A172 (cell line): ENCODE measurements around the gene CAPN12. TPM values are rescaled to one million over a fixed set of nuclear protein-coding genes. Genes with fewer than 3 reads are reported as not detected.
A peak's percentile ranks its signal among the peaks of the same experiment; 100 is the strongest.

Experiments used
- DNase-seq: peaks from one replicate; pipeline ENCODE4 v3.0.0-alpha.2; 2015; ENCODE audit warnings: low spot score
- total RNA-seq: library from RNA; depleted of rRNA; stranded (reverse); fragments of >200 nt; shearing (Covaris generic); gene quantifications from 2 replicates; pipeline ENCODE4 v1.2.3, GENCODE V29; 2014

Gene CAPN12
- total RNA-seq, 1 experiment from 2014 or later: not detected

- DNase-seq: no peak
Observed at GRCh38 chr19:38697197-38697596, 47.1 kb downstream of the CAPN12 start.

- no peak for DNase-seq
Observed at GRCh38 chr19:38696729-38697055, 47.6 kb downstream of the CAPN12 start.

- no peak for DNase-seq
Observed at GRCh38 chr19:38695832-38696728, 48.2 kb downstream of the CAPN12 start.

- DNase-seq: no peak
Observed at GRCh38 chr19:38695317-38695683, 49.0 kb downstream of the CAPN12 start.

GRCh38 chr19:38693380-38694223 is 50.7 kb downstream of the CAPN12 start:
- DNase-seq: peak; percentile 100

- no peak for DNase-seq
Observed at GRCh38 chr19:38692458-38693379, 51.6 kb downstream of the CAPN12 start.

GRCh38 chr19:38691938-38692457 is 52.3 kb downstream of the CAPN12 start:
- peak; percentile 98 for DNase-seq

- no peak for DNase-seq
Observed at GRCh38 chr19:38690832-38691231, 53.4 kb downstream of the CAPN12 start.

- no peak for DNase-seq
Observed at GRCh38 chr19:38690146-38690545, 54.1 kb downstream of the CAPN12 start.

- no peak for DNase-seq
Observed at GRCh38 chr19:38687837-38688378, 56.4 kb downstream of the CAPN12 start.

- DNase-seq: no peak
Observed at GRCh38 chr19:38686530-38686888, 57.8 kb downstream of the CAPN12 start.

GRCh38 chr19:38685666-38686529 is 58.4 kb downstream of the CAPN12 start:
- no peak for DNase-seq

- no peak for DNase-seq
Observed at GRCh38 chr19:38684862-38685665, 59.2 kb downstream of the CAPN12 start.

- peak; percentile 98 for DNase-seq
Observed at GRCh38 chr19:38684078-38684861, 60.0 kb downstream of the CAPN12 start.

- DNase-seq: peak; percentile 100
Observed at GRCh38 chr19:38683393-38684077, 60.7 kb downstream of the CAPN12 start.

GRCh38 chr19:38682872-38683392 is 61.3 kb downstream of the CAPN12 start:
- peak; percentile 74 for DNase-seq

GRCh38 chr19:38682195-38682867 is 61.9 kb downstream of the CAPN12 start:
- DNase-seq: no peak
